HepG2 (cell line): ENCODE data around the gene CA9. TPM values are rescaled to one million over a fixed set of nuclear protein-coding genes. Genes with fewer than 3 reads are reported as not detected.

Source experiments
- BHLHE40 ChIP-seq: IDR thresholded peaks from 2 replicates; pipeline ENCODE4 v1.6.1; 2011; ENCODE audit warnings: low read length, improper control_type of control experiment
- CCAR2 ChIP-seq: fragments of 200-400 bp; formaldehyde crosslinking; optimal IDR thresholded peaks from 2 replicates; pipeline ENCODE3; 2018; ENCODE audit warnings: low read depth, mild to moderate bottlenecking, low read length, moderate library complexity
- CSRNP2 ChIP-seq: sonication (generic); formaldehyde crosslinking; conservative IDR thresholded peaks from 2 replicates; pipeline ENCODE4 v1.8.0; 2022; ENCODE audit warnings: low read depth, missing genetic modification reagents
- ETV5 ChIP-seq: IDR thresholded peaks from 2 replicates; pipeline ENCODE4 v1.6.1; 2018; ENCODE audit warnings: missing biosample characterization, missing genetic modification reagents, inconsistent platforms, borderline replicate concordance
- FIP1L1 ChIP-seq: fragments of 200-400 bp; formaldehyde crosslinking; IDR thresholded peaks from 2 replicates; pipeline ENCODE4 v1.6.1; 2018; ENCODE audit warnings: low read depth, mild to moderate bottlenecking, low read length, moderate library complexity, borderline replicate concordance; ENCODE audit not compliant: insufficient read depth
- GMEB2 ChIP-seq: IDR thresholded peaks from 2 replicates; pipeline ENCODE4 v1.6.1; 2016; ENCODE audit warnings: missing biosample characterization, missing genetic modification reagents, low read depth
- IKZF1 ChIP-seq: fragments of 450-650 bp; IDR thresholded peaks from 2 replicates; pipeline ENCODE4 v1.7.1; 2016
- IRF2 ChIP-seq: IDR thresholded peaks from 2 replicates; pipeline ENCODE4 v1.6.1; 2018; ENCODE audit warnings: missing genetic modification reagents, missing compliant biosample characterization
- JUNB ChIP-seq: sonication (generic); formaldehyde crosslinking; IDR thresholded peaks from 2 replicates; pipeline ENCODE4 v1.8.0; 2022; ENCODE audit warnings: missing genetic modification reagents, mild to moderate bottlenecking, borderline replicate concordance
- MEIS2 ChIP-seq: sonication (generic); formaldehyde crosslinking; IDR thresholded peaks from 2 replicates; pipeline ENCODE4 v1.9.0; 2021; ENCODE audit warnings: mild to moderate bottlenecking, missing genetic modification reagents
- MLX ChIP-seq: IDR thresholded peaks from 2 replicates; pipeline ENCODE4 v1.6.1; 2016
- RFX1 ChIP-seq: fragments of 450-650 bp; IDR thresholded peaks from 2 replicates; pipeline ENCODE4 v1.6.1; 2017
- TFE3 ChIP-seq: IDR thresholded peaks from 2 replicates; pipeline ENCODE4 v1.6.1; 2016
- ZBTB2 ChIP-seq: sonication (generic); formaldehyde crosslinking; IDR thresholded peaks from 2 replicates; pipeline ENCODE4 v1.8.0; 2022; ENCODE audit warnings: low read depth, missing genetic modification reagents
- ZMYM3 ChIP-seq: sonication (generic); formaldehyde crosslinking; IDR thresholded peaks from 2 replicates; pipeline ENCODE4 v1.5.1; 2020; ENCODE audit warnings: mild to moderate bottlenecking, missing genetic modification reagents
- ZNF337 ChIP-seq: sonication (generic); formaldehyde crosslinking; IDR thresholded peaks from 2 replicates; pipeline ENCODE4 v1.5.1; 2020; ENCODE audit warnings: missing genetic modification reagents, low read depth, mild to moderate bottlenecking, borderline replicate concordance
- ZNF562 ChIP-seq: sonication (generic); formaldehyde crosslinking; IDR thresholded peaks from 2 replicates; pipeline ENCODE4 v1.8.0; 2022; ENCODE audit warnings: missing genetic modification reagents, borderline replicate concordance
- ZNF577 ChIP-seq: sonication (generic); formaldehyde crosslinking; IDR thresholded peaks from 2 replicates; pipeline ENCODE4 v1.4.0; 2020; ENCODE audit warnings: mild to moderate bottlenecking, low read depth, missing genetic modification reagents, borderline replicate concordance
- ZNF775 ChIP-seq: sonication (generic); formaldehyde crosslinking; IDR thresholded peaks from 2 replicates; pipeline ENCODE4 v1.4.0; 2020; ENCODE audit warnings: missing genetic modification reagents, mild to moderate bottlenecking, moderate library complexity, borderline replicate concordance
- ZNF788 ChIP-seq: sonication (generic); formaldehyde crosslinking; IDR thresholded peaks from 2 replicates; pipeline ENCODE4 v1.5.0; 2020; ENCODE audit warnings: mild to moderate bottlenecking, missing genetic modification reagents, borderline replicate concordance
- ZNF800 ChIP-seq: sonication (generic); formaldehyde crosslinking; IDR thresholded peaks from 2 replicates; pipeline ENCODE4 v1.4.0; 2020; ENCODE audit warnings: missing genetic modification reagents
- ZSCAN31 ChIP-seq: sonication (generic); formaldehyde crosslinking; IDR thresholded peaks from 2 replicates; pipeline ENCODE4 v1.5.0; 2020; ENCODE audit warnings: low read depth, mild to moderate bottlenecking, missing genetic modification reagents
- polyA plus RNA-seq, 8 experiments: library from polyadenylated mRNA; depleted of rRNA in 3 of 8; stranded (reverse) in 7 of 8; unstranded in 1 of 8; fragments of >200 nt; fragmentation: Illumina TruSeq in 4 of 8; extraction: Trizol in 4 of 8; gene quantifications; 2 replicates each; pipeline versions ENCODE4 v1.2.1 to v1.2.3, GENCODE V29; 2011 to 2016; ENCODE audit warnings: low read depth in 4 of 8, missing spikeins in 1 of 8, mixed read lengths in 1 of 8; ENCODE audit not compliant: insufficient read depth in 1 of 8
- total RNA-seq, 5 experiments: library from RNA; depleted of rRNA; stranded (reverse); fragments of >200 nt; fragmentation: Illumina TruSeq; extraction: Trizol; gene quantifications; 2 replicates each; pipeline ENCODE4 v1.2.3, GENCODE V29; 2016; ENCODE audit warnings: low read depth in 1 of 5

Gene CA9
- total and polyA plus RNA-seq, 2 of the 13 experiments (the other 11 are each of a cell fraction or from before 2014, with no cell fraction given): 0.13 to 152 TPM

- no peak for TF ChIP-seq ZNF775 (CRISPR knock-in tag)
- no peak for TF ChIP-seq ZNF577 (CRISPR knock-in tag)
- TF ChIP-seq ZNF562 (CRISPR knock-in tag): no peak
- TF ChIP-seq ZBTB2 (CRISPR knock-in tag): peak; percentile 90
- no peak; the same call in 1 of the 2 replicates for TF ChIP-seq ZNF337 (CRISPR knock-in tag)
- TF ChIP-seq JUNB (CRISPR knock-in tag): peak; percentile 79
- peak; percentile 72 for TF ChIP-seq ZMYM3
- peak; percentile 96 for TF ChIP-seq MLX (CRISPR knock-in tag)
- TF ChIP-seq IKZF1: no peak
- peak; percentile 87 for TF ChIP-seq RFX1
- TF ChIP-seq ZNF800 (CRISPR knock-in tag): peak; percentile 85; the same call in 1 of the 2 replicates
- TF ChIP-seq MEIS2: peak; percentile 98
- TF ChIP-seq ZSCAN31 (CRISPR knock-in tag): peak; percentile 95
- TF ChIP-seq CCAR2: peak; percentile 48
- TF ChIP-seq IRF2: peak; percentile 78
- peak; percentile 89 for TF ChIP-seq GMEB2 (CRISPR knock-in tag)
- TF ChIP-seq ZNF788: peak; percentile 99
- peak; percentile 97 for TF ChIP-seq TFE3 (CRISPR knock-in tag)
- TF ChIP-seq FIP1L1: no peak
- TF ChIP-seq BHLHE40: peak; percentile 91
- peak; percentile 88 for TF ChIP-seq ETV5 (CRISPR knock-in tag)
- TF ChIP-seq CSRNP2 (CRISPR knock-in tag): no peak; the same call in 1 of the 2 replicates
Measured at GRCh38 chr9:35657546-35658136, 16.1 kb upstream of the CA9 start, which contains the start of gene RMRP (continued).
